ENCODE measurements around the gene ENO2. TPM values are rescaled to one million over a fixed set of nuclear protein-coding genes. Genes with fewer than 3 reads are reported as not detected.

ENO2 gene
- total RNA-seq, 2 experiments from 2014 or later, result 315 to 330 TPM

GRCh38 chr12:6946920-6947374 is 32.6 kb downstream of the ENO2 start:
- ChIA-PET CTCF (interaction anchor here (0.7 to 22.8 kb wide), 9 partner anchors 9 to 166 kb away, joined by 3 to 460 read pairs (median 10); partner anchors contain the start of genes C1RL and SPSB2), POLR2A (interaction anchor here (0.6 to 36.0 kb wide), 10 partner anchors 8 to 242 kb away, joined by 3 to 1266 read pairs (median 6); partner anchors contain the start of genes ATN1, C12orf57, EMG1 and LPCAT3)
- H3K36me3 Mint-ChIP-seq (ENCODE audit: low read depth), result peaks cover 33% of the 10 kb centered on the region
- ATAC-seq (no peak), DNase-seq (no peak)
- H3K27me3 Mint-ChIP-seq, result no peaks in the 10 kb centered on the region
- TF ChIP-seq, protein P1, sequence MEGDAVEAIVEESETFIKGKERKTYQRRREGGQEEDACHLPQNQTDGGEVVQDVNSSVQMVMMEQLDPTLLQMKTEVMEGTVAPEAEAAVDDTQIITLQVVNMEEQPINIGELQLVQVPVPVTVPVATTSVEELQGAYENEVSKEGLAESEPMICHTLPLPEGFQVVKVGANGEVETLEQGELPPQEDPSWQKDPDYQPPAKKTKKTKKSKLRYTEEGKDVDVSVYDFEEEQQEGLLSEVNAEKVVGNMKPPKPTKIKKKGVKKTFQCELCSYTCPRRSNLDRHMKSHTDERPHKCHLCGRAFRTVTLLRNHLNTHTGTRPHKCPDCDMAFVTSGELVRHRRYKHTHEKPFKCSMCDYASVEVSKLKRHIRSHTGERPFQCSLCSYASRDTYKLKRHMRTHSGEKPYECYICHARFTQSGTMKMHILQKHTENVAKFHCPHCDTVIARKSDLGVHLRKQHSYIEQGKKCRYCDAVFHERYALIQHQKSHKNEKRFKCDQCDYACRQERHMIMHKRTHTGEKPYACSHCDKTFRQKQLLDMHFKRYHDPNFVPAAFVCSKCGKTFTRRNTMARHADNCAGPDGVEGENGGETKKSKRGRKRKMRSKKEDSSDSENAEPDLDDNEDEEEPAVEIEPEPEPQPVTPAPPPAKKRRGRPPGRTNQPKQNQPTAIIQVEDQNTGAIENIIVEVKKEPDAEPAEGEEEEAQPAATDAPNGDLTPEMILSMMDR (IDR thresholded peaks at IDR 0.05), result no peak
- peak overlapping the region; percentile 85 for H3K4me3 Mint-ChIP-seq
- H3K4me1 Mint-ChIP-seq (ENCODE audit: low read depth), result peaks cover 64% of the 10 kb centered on the region
- no peaks in the 10 kb centered on the region for H3K9me3 Mint-ChIP-seq
- intact Hi-C loops (cut with micrococcal nuclease), result loop anchor here (10.0 kb wide), 1 partner anchor 158 kb away; the partner anchor contains the start of gene C1RL
- H3K27ac Mint-ChIP-seq, result peak overlapping the region; percentile 93

GRCh38 chr12:6947615-6948014 is 33.2 kb downstream of the ENO2 start:
- CTCF ChIA-PET, result interaction anchor here (0.7 to 22.8 kb wide), 9 partner anchors 10 to 165 kb away, joined by 3 to 460 read pairs (median 10); partner anchors contain the start of genes C1RL and SPSB2
- Mint-ChIP-seq H3K27ac (peak overlapping the region; percentile 93), H3K4me1 (ENCODE audit: low read depth) (peaks cover 59% of the 10 kb centered on the region), H3K9me3 (no peaks in the 10 kb centered on the region), H3K36me3 (ENCODE audit: low read depth) (peaks cover 40% of the 10 kb centered on the region), H3K4me3 (peak overlapping the region; percentile 85), H3K27me3 (no peaks in the 10 kb centered on the region)
- POLR2A ChIA-PET, result interaction anchor here (0.6 to 36.0 kb wide), 7 partner anchors 7 to 241 kb away, joined by 3 to 1266 read pairs (median 43); partner anchors contain the start of genes ATN1, C12orf57, EMG1 and LPCAT3
- intact Hi-C loops (cut with micrococcal nuclease), result loop anchor here (10.0 kb wide), 1 partner anchor 157 kb away; the partner anchor contains the start of gene C1RL
- TF ChIP-seq, protein P1 (IDR thresholded peaks at IDR 0.05), result no peak
- DNase-seq (no peak), ATAC-seq (no peak)

DNA sequence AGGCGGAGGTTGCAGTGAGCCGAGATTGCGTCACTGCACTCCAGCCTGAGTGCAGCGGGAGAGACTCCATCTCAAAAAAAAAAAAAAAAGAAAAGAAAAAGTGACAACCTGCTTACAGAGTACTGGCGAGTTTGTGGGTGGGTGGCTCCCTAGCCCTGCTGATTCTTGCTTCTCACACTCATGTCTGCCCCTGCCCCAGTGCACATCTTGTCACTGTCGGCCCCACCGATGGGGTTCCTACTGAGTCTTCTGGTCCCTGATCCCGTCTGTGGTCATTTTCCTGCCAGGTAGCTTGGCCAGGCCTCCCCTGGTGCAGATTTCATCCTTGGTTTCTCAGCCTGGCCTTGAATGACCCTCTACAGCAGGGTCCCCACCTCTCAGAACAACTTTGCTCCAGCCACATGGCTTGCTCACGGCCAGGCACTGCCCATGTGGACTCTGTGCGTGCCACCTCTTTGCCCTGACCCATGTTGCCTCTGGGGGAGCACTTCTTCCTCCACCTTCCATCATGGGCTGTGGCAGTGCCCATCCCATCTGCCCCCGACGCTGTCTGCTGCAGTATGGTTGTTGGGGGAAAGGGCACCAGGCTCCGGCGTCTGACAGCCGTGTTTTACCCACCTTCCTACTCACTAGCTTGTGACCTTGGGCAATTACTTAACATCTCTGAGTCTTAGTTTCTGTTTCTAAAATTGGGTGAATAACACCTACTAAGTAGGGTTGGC is 34.7 kb downstream of the ENO2 start:
- Mint-ChIP-seq H3K27me3 (no peaks in the 10 kb centered on the region), H3K4me3 (peak overlapping the region; percentile 70), H3K9me3 (no peaks in the 10 kb centered on the region), H3K36me3 (ENCODE audit: low read depth) (peaks cover 51% of the 10 kb centered on the region), H3K4me1 (ENCODE audit: low read depth) (peaks cover 50% of the 10 kb centered on the region), H3K27ac (peak overlapping the region; percentile 93)
- TF ChIP-seq, protein P1 (IDR thresholded peaks at IDR 0.05), result peak; percentile 2
- DNase-seq (peak; percentile 61), ATAC-seq (no peak)
- POLR2A ChIA-PET, result interaction anchor here (0.8 to 36.0 kb wide), 4 partner anchors 6 to 29 kb away, joined by 3 to 1266 read pairs (median 654); partner anchors contain the start of genes ATN1, C12orf57, EMG1 and PHB2
- CTCF ChIA-PET, result interaction anchor here (1.3 to 22.8 kb wide), 7 partner anchors 11 to 159 kb away, joined by 3 to 460 read pairs (median 8); partner anchors contain the start of gene SPSB2
- intact Hi-C loops (cut with micrococcal nuclease), result loop anchor here (10.0 kb wide), 1 partner anchor 156 kb away; the partner anchor contains the start of gene C1RL

DNA sequence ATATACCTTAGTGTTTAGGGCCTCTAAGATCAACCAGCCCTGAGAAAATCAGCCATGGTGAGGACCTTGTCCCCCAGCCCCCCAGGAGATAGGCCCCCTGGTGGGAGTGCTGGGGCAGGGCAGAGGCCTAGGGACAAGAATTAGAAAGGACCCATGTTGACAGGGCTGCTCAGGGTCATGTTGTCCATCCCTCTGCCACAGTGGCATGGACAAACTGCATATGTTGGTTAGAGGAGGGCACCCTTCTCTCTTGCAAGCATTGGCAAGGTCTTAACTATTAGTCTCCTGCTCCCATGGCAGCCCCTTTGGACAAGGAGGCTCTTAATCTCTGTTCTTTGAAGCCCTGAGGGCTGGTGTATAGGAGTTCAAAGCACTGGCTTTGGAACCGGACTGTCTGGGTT is 36.0 kb downstream of the ENO2 start:
- TF ChIP-seq, protein P1 (IDR thresholded peaks at IDR 0.05), result peak; percentile 51
- peak overlapping the region; percentile 93 for H3K27ac Mint-ChIP-seq
- ChIA-PET POLR2A (interaction anchor here (5.9 to 36.0 kb wide), 3 partner anchors 4 to 20 kb away, joined by 43 to 1266 read pairs (median 1266); partner anchors contain the start of genes ATN1, C12orf57, EMG1 and PHB2), CTCF (interaction anchor here (0.9 to 22.8 kb wide), 8 partner anchors 10 to 162 kb away, joined by 3 to 460 read pairs (median 8); partner anchors contain the start of gene SPSB2)
- no peaks in the 10 kb centered on the region for H3K9me3 Mint-ChIP-seq
- intact Hi-C loops (cut with micrococcal nuclease), result no loop called here
- ATAC-seq (no peak), DNase-seq (peak; percentile 58)
- H3K27me3 Mint-ChIP-seq, result no peaks in the 10 kb centered on the region
- H3K36me3 Mint-ChIP-seq (ENCODE audit: low read depth), result peaks cover 56% of the 10 kb centered on the region
- H3K4me3 Mint-ChIP-seq, result peak overlapping the region; percentile 95
- peaks cover 57% of the 10 kb centered on the region for H3K4me1 Mint-ChIP-seq (ENCODE audit: low read depth)
